GM19351 (cell line): ENCODE results near the gene RLF.
"Not testable (repeated sequence)": the region's sequence is repeated elsewhere in the genome, so short reads cannot be mapped to it uniquely, and the experiment has no call there.

Experiments used
- ATAC-seq: cut with Tn5 transposase; IDR thresholded peaks from one replicate; pipeline ENCODE4 v1.9.1; 2021; ENCODE audit warnings: mild to moderate bottlenecking, moderate library complexity; ENCODE audit not compliant: unreplicated experiment

RLF gene

GRCh38 chr1:40171036-40171435, 9.8 kb downstream of the RLF start:
- no peak for ATAC-seq

DNA sequence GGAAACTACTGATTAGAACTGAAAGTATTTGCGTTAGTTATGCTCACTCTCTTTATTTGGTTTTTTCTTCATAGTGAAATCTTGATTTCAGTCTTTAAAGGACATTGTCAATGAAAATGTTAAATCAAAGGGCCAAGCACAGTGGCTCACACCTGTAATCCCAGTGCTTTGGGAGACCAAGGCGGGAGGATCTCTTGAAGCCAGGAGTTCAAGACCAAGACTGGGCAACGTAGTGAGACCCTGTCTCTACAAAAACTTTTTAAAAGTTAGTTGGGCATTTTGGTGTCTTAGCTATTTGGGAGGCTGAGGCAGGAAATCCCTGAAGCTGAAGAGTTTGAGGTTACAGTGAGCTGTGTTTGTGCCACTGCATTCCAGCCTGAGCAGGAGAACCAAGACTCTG, 13.6 kb downstream of the RLF start:
- ATAC-seq: no peak

- ATAC-seq: not testable (repeated sequence)
These were observed 15.8 kb downstream of the RLF start for GRCh38 chr1:40176989-40177388.

DNA sequence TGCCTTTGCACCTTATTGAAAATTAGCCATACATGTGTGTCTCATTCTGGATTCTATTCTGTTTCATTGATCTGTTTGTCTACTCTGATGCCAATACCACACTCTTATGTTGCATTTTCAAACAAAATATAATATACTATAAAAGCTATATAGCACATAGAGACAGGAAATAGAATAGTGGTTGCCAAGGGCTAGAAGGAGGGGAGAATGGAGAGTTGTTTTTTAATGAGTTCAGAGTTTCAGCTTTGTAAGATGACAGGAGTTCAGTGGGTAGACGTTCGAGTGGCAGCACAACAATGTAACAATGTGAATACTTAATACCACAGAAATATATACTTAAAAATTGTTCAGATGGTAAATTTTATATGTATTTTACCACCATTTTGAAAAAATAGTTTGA, 17.0 kb downstream of the RLF start:
- ATAC-seq: no peak

DNA sequence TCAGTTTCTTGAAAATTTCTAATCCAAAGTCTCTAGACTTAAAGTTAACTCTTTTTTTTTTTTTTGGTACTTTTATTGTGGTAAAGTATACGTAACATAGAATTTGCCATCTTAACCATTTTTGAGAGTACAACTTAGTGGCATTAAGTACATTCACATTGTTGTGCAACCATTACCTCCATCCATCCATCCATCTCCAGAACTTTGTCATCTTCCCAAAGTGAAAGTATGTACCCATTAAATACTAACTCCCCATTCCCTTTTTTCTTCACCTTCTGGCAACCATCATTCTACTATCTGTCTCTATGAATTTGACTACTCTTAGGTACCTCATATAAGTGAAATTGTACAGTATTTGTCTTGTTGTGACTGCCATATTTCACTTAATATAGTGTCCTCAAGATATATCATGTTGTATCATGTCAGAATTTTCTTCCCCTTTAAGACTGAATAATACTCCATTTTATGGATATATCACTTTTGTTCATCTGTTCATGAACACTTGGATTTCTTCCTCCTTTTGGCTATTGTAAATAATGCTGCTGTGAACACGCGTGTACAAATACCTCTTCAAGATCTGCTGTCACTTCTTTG, 18.4 kb downstream of the RLF start:
- ATAC-seq: no peak

- ATAC-seq: no peak
These were observed 22.0 kb downstream of the RLF start for GRCh38 chr1:40183055-40183710.

DNA sequence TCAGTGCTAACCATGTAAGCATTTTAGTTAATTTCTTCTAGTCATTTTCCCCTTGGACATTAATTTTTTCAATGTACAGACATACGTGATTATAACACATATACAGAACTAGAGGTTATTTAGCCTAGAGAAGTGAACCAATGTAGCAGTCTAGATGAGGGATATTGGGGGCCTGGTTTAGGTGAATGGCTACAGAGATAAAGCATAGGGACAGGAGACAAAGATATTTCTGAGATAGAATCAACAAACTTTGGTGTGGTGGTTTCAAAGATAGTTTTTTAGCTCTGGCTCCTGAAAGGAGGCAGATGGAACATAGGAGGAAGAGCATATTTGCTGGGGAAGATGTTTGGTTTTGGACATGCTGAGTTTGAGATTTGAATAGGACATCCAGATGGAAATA, 23.0 kb downstream of the RLF start:
- ATAC-seq: no peak

DNA sequence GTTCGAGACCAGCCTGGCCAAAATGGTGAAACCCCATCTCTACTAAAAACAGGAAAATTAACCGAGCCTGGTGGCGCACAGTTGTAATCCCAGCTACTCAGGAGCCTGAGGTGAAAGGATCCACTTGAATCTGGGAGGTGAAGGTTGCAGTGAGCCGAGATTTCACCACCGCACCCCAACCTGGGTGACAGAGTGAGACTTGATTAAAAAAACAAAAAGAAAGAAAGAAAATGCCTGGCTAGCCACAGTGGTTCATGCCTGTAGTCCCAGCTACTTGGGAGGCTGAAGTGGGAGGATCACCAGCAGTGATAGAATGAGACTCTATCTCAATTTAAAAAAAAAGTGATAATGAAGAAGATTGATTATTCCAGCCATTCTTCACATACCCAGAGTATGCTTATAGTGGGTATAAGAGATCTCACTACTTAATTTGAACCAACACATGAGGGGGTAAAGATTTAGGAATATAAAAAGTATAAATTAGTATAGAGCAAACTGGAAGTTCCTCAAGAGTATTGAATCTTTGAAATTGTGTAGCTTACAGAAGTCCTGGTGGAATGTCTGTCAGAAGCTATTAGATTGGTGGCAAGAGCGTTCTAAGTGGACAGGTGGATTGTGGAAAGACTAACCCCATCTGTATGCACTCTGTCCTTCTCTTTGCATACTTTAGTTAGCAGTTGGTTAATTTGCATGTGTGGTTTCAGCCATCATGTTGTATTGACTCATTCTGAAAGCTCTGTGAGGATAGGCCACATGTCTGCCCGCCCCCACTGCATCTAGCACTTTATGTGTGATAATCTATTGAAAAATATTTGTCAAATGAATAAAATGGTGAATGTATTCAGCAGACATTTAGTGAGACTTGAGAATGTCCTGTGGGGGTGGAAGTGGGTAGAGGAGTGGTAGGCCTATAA, 25.0 kb downstream of the RLF start:
- ATAC-seq: peak; percentile 98

DNA sequence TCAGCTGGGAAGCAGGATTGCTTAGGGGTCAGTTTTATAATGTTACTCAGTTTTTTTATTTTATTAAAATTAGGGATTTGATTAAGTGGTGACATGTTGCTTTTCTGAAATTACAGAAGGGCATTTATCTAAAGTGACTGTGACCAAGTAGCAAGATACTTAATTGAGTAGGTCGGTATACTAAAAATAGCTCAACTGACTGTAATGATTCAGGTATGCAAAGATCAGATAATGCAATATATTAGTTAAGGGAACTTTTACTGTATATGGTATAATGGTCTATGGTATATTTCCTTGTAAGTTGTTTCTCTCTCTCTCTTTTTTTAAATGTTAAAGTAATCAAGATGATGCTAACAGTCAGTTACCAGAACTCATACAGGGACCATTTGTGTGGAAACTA, 26.2 kb downstream of the RLF start:
- no peak for ATAC-seq

DNA sequence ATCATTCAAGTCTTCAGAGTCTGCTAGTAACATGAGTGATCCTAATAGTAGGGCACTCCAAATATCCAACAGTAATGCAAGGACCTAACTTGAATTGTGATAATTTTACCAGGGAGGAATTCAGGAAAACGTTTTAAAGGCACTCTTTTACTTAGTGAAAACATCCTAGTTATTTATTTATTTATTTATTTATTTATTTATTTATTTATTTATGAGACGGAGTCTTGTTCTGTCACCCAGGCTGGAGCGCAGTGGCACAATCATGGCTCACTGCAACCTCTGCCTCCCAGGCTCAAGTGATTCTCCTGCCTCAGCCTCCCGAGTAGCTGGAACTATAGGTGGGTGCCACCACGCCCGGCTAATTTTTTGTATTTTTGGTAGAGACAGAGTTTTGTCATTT, 33.5 kb downstream of the RLF start:
- not testable (repeated sequence) for ATAC-seq

GRCh38 chr1:40197656-40198055, 36.5 kb downstream of the RLF start:
- no peak for ATAC-seq

GRCh38 chr1:40199126-40199525, 37.9 kb downstream of the RLF start:
- no peak for ATAC-seq

GRCh38 chr1:40204856-40205255, 43.7 kb downstream of the RLF start:
- no peak for ATAC-seq

GRCh38 chr1:40210511-40211204, 49.5 kb downstream of the RLF start:
- no peak for ATAC-seq

DNA sequence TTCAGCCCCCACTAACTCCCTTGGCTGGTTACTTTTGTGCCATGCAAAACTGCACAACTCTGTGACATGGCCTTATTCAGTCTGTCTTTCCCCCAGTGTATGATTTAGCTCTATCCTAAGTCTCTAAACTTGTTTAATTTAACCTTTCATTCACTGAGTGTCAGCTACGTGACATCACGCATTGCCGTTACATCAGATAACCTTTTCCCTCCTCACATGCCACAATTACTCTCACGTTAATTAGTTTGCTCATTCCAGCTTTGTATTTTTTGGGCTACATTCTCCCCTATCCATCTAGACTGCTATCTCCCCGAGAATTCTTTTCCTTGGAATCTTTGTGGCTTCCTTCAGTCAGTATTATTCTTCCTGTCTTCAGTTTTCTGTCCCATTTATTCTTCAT, 57.1 kb downstream of the RLF start:
- no peak for ATAC-seq

- ATAC-seq: not testable (repeated sequence)
These were observed 60.3 kb downstream of the RLF start for GRCh38 chr1:40221471-40221905.

DNA sequence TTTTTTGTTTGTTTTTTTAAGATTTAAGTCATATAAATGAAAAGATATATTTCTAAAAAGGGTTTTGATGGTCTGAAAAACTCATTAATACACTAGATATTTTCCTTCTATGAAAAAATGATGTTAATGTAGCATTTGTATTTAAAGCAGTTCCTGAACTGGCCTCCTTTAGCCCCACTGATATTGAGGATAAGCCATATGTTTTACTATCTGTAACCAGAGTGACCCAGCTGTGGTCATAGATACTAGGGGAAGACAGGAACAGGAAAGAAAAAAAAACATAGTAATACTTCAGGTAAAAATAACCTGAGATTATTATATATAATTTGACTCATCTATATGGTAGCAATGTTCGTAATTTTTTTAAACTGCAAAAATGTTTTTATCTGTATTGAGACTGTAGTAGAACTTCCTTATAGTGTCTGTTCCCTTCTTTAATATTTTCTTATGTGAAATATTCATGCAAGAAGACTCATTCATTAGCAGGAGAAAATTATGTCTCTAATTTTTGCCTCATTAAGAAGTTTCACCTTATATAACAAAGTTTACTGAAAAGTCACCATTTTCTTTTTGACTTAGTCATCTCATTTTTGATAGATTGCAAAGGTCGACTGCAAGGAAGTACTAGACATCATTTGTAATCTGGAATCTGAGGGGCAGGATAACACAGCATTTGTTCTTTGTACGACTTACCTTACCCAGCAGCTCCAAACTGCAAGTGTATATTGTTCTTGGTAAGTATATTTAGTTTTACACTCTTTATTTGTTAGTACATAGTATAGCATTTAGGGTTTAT, 61.0 kb downstream of the RLF start:
- no peak for ATAC-seq

DNA sequence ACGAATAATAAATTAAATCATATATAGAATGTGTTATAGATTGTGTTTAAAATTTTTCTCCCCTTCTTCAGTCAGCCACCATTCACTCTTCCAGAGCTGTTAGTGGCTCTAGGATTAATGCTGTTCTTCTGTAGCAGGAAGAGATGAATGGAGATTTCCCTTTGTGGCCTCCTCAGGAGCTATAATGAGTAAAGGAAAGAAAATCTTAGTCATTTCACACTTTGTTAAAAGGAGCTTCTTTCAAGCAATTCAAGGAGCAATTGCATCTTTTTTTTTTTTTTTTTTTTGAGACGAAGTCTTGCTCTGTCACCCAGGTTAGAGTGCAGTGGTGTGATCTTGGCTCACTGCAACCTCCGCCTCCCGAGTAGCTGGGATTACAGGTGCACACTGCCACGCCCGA, 62.9 kb downstream of the RLF start:
- no peak for ATAC-seq

GRCh38 chr1:40226192-40226591, 65.0 kb downstream of the RLF start:
- ATAC-seq: no peak

DNA sequence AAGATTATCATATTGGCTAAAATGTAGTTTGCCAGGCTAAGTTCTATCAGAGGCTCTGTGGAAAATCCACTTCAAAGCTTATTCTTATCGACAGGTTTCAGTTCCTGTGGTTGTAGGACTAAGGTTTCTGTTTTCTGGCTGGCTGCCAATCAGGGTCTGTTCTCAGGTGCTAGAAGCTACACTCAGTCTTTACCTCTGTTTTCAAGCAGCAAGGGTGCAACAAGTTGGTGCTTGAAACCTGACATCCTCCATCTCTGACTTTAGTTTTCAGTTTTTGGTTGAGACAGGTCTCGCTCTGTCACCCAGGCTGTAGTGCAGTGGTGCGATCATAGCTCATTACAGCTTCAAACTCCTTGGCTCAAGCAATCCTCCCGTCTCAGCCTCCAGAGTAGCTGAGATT, 71.3 kb downstream of the RLF start:
- peak; percentile 97 for ATAC-seq
